Keratinocyte (primary cell): Measurements from ENCODE around the gene DIS3L2.

Experiments
- EZH2 ChIP-seq: IDR thresholded peaks from one replicate; pipeline ENCODE4 v1.6.1; 2012; ENCODE audit warnings: inconsistent platforms, mild to moderate bottlenecking, low read length, moderate library complexity
- TF ChIP-seq, protein P1 (sequence below), 3 experiments: IDR thresholded peaks in 1 of 3; conservative IDR thresholded peaks in 1 of 3; optimal IDR thresholded peaks in 1 of 3; 2 replicates in 2 of 3; 3 replicates in 1 of 3; pipeline versions ENCODE3 to v1.5.1; 2011; ENCODE audit warnings: low read length in 3 of 3, mild to moderate bottlenecking in 3 of 3, moderate library complexity in 2 of 3, control low read depth in 1 of 3, inconsistent platforms in 1 of 3; ENCODE audit not compliant: insufficient read depth in 2 of 3; ENCODE audit errors: extremely low read depth in 1 of 3

DNA sequence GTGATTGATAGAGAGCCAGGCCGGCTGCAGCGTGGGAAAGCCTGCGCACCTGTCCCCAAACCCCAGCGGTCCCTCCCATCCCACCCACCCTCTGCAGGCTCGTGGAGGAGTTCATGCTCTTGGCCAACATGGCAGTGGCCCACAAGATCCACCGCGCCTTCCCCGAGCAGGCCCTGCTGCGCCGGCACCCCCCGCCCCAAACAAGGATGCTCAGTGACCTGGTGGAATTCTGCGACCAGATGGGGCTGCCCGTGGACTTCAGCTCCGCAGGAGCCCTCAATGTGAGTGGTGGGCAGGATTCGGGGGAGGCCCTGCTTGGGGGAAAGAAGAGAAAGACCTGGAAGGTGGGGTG, 368.2 kb downstream of the DIS3L2 start:
- TF ChIP-seq, protein P1, sequence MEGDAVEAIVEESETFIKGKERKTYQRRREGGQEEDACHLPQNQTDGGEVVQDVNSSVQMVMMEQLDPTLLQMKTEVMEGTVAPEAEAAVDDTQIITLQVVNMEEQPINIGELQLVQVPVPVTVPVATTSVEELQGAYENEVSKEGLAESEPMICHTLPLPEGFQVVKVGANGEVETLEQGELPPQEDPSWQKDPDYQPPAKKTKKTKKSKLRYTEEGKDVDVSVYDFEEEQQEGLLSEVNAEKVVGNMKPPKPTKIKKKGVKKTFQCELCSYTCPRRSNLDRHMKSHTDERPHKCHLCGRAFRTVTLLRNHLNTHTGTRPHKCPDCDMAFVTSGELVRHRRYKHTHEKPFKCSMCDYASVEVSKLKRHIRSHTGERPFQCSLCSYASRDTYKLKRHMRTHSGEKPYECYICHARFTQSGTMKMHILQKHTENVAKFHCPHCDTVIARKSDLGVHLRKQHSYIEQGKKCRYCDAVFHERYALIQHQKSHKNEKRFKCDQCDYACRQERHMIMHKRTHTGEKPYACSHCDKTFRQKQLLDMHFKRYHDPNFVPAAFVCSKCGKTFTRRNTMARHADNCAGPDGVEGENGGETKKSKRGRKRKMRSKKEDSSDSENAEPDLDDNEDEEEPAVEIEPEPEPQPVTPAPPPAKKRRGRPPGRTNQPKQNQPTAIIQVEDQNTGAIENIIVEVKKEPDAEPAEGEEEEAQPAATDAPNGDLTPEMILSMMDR (optimal IDR thresholded peaks at IDR 0.05 in 1 of 3, IDR thresholded peaks at IDR 0.05 in 1 of 3, conservative IDR thresholded peaks at IDR 0.05 in 1 of 3; ENCODE audit: extremely low read depth in 1 of 3, insufficient read depth in 2 of 3, low read length in 3 of 3): no peak
- TF ChIP-seq EZH2: no peak
